SJCRH30 (cell line): ENCODE results near the gene SPATA4. TPM values are rescaled to one million over a fixed set of nuclear protein-coding genes. Genes with fewer than 3 reads are reported as not detected.

Experiments used
- DNase-seq, 2 experiments: peaks; one replicate each; pipeline ENCODE4 v3.0.0-alpha.2; 2015 to 2020
- H3K27ac ChIP-seq: fragments of 250-450 bp; sonication (Bioruptor Pico); 2 replicates; pipeline ENCODE4 v1.5.1; 2020; ENCODE audit warnings: mild to moderate bottlenecking, moderate library complexity
- H3K27me3 ChIP-seq: fragments of 250-450 bp; sonication (Bioruptor Pico); 2 replicates; pipeline ENCODE4 v1.5.1; 2020; ENCODE audit warnings: mild to moderate bottlenecking, moderate library complexity
- H3K36me3 ChIP-seq: fragments of 250-450 bp; sonication (Bioruptor Pico); 2 replicates; pipeline ENCODE4 v1.5.1; 2020; ENCODE audit warnings: mild to moderate bottlenecking, moderate library complexity
- H3K4me1 ChIP-seq: fragments of 250-450 bp; sonication (Bioruptor Pico); 2 replicates; pipeline ENCODE4 v1.5.1; 2020; ENCODE audit warnings: mild to moderate bottlenecking, moderate library complexity
- H3K4me3 ChIP-seq: fragments of 250-450 bp; sonication (Bioruptor Pico); 2 replicates; pipeline ENCODE4 v1.5.1; 2020; ENCODE audit warnings: mild to moderate bottlenecking, moderate library complexity
- H3K9me3 ChIP-seq: fragments of 250-450 bp; sonication (Bioruptor Pico); replicated peaks from 2 replicates; pipeline ENCODE4 v1.5.1; 2020; ENCODE audit warnings: mild to moderate bottlenecking, moderate library complexity
- total RNA-seq: library from RNA; depleted of rRNA; stranded (reverse); fragments of >200 nt; shearing (Covaris generic); gene quantifications from 2 replicates; pipeline ENCODE4 v1.2.3, GENCODE V29; 2014; rRNA removed

SPATA4 gene
- total RNA-seq, 1 experiment from 2014 or later = 0.06 TPM

GRCh38 chr4:176153124-176153523, 42.3 kb downstream of the SPATA4 start:
- Histone ChIP-seq H3K36me3 (no peaks in the 10 kb centered on the region), H3K27ac (no peak overlapping the region), H3K4me3 (no peak overlapping the region), H3K27me3 (no peaks in the 10 kb centered on the region), H3K4me1 (no peaks in the 10 kb centered on the region), H3K9me3 (no peaks in the 10 kb centered on the region)
- no peak for DNase-seq

- H3K9me3 ChIP-seq = no peaks in the 10 kb centered on the region
- H3K4me1 ChIP-seq = no peaks in the 10 kb centered on the region
- no peaks in the 10 kb centered on the region for H3K36me3 ChIP-seq
- H3K27ac ChIP-seq = no peak overlapping the region
- H3K4me3 ChIP-seq = no peak overlapping the region
- H3K27me3 ChIP-seq = no peaks in the 10 kb centered on the region
- no peak for DNase-seq
Observed at GRCh38 chr4:176150704-176151103, 44.7 kb downstream of the SPATA4 start.

GRCh38 chr4:176150356-176150682, 45.1 kb downstream of the SPATA4 start:
- Histone ChIP-seq H3K4me1 (no peaks in the 10 kb centered on the region), H3K36me3 (no peaks in the 10 kb centered on the region), H3K4me3 (no peak overlapping the region), H3K27ac (no peak overlapping the region), H3K27me3 (no peaks in the 10 kb centered on the region), H3K9me3 (no peaks in the 10 kb centered on the region)
- peak in 1 of 2 experiments; percentile 27 for DNase-seq

GRCh38 chr4:176149680-176150355, 45.6 kb downstream of the SPATA4 start:
- DNase-seq = no peak
- no peaks in the 10 kb centered on the region for H3K4me1 ChIP-seq
- no peaks in the 10 kb centered on the region for H3K9me3 ChIP-seq
- H3K36me3 ChIP-seq = no peaks in the 10 kb centered on the region
- H3K27ac ChIP-seq = no peak overlapping the region
- no peaks in the 10 kb centered on the region for H3K27me3 ChIP-seq
- H3K4me3 ChIP-seq = no peak overlapping the region

- no peaks in the 10 kb centered on the region for H3K27me3 ChIP-seq
- H3K4me1 ChIP-seq = no peaks in the 10 kb centered on the region
- no peaks in the 10 kb centered on the region for H3K9me3 ChIP-seq
- no peak for DNase-seq
- H3K36me3 ChIP-seq = no peaks in the 10 kb centered on the region
- H3K27ac ChIP-seq = no peak overlapping the region
- H3K4me3 ChIP-seq = no peak overlapping the region
Observed at GRCh38 chr4:176142253-176142652, 53.1 kb downstream of the SPATA4 start.

GRCh38 chr4:176139518-176139917, 55.9 kb downstream of the SPATA4 start:
- Histone ChIP-seq H3K27ac (no peak overlapping the region), H3K36me3 (no peaks in the 10 kb centered on the region), H3K27me3 (no peaks in the 10 kb centered on the region), H3K4me3 (no peak overlapping the region), H3K9me3 (no peaks in the 10 kb centered on the region), H3K4me1 (no peaks in the 10 kb centered on the region)
- no peak for DNase-seq

DNA sequence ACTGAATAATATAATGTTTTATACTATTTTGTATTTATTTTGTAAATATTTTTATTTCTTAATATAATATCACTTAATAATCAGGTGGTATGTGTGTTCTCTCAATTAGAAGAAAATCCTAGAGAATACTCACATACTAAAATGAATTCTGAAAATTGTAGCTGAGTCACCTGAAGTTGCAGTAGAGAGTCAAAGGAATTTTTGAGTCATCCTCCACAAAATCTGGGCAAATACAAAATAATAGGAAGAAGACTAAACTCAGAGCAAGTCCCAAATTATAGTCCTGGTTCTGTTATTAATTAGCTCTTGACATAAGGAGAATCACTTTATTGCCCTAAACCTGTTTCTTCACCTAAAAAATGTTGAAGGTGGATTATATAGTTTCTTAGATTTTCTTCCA, 57.8 kb downstream of the SPATA4 start:
- H3K36me3 ChIP-seq = no peaks in the 10 kb centered on the region
- no peaks in the 10 kb centered on the region for H3K9me3 ChIP-seq
- H3K4me3 ChIP-seq = no peak overlapping the region
- no peak overlapping the region for H3K27ac ChIP-seq
- no peaks in the 10 kb centered on the region for H3K27me3 ChIP-seq
- H3K4me1 ChIP-seq = no peaks in the 10 kb centered on the region
- DNase-seq = no peak

DNA sequence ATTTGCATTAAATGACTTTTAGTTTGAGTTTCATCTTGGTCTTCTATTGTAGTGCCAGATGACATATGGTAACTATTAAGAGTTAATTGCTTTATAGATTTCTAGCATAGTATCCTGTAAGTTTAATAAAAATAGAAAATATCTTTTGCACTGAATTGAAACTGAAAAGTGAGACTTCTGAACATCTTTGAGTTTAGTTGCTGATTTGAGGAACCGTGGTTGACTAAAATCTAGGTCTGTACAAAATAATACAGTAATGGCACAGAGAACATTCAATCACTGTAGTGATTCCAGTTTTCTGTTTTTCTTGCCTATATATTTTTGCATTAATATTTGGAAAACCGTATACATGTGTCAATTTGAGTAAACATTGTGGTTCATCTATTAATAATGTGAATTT, 60.7 kb downstream of the SPATA4 start:
- no peaks in the 10 kb centered on the region for H3K9me3 ChIP-seq
- no peaks in the 10 kb centered on the region for H3K36me3 ChIP-seq
- no peak for DNase-seq
- no peak overlapping the region for H3K4me3 ChIP-seq
- no peak overlapping the region for H3K27ac ChIP-seq
- no peaks in the 10 kb centered on the region for H3K27me3 ChIP-seq
- no peaks in the 10 kb centered on the region for H3K4me1 ChIP-seq

Other genes starting within 250 kb of the SPATA4 start
- 1.6 TPM in 2 replicates for gene WDR17, start 129.7 kb downstream of the SPATA4 start, total RNA-seq
- gene ASB5, start 73.6 kb upstream of the SPATA4 start, total RNA-seq = 6.4 and 7.3 TPM in 2 replicates
- gene SPCS3, start 124.4 kb upstream of the SPATA4 start, total RNA-seq = 63.9 and 76.3 TPM in 2 replicates